ENCODE results near the gene XYLT1.

DNA sequence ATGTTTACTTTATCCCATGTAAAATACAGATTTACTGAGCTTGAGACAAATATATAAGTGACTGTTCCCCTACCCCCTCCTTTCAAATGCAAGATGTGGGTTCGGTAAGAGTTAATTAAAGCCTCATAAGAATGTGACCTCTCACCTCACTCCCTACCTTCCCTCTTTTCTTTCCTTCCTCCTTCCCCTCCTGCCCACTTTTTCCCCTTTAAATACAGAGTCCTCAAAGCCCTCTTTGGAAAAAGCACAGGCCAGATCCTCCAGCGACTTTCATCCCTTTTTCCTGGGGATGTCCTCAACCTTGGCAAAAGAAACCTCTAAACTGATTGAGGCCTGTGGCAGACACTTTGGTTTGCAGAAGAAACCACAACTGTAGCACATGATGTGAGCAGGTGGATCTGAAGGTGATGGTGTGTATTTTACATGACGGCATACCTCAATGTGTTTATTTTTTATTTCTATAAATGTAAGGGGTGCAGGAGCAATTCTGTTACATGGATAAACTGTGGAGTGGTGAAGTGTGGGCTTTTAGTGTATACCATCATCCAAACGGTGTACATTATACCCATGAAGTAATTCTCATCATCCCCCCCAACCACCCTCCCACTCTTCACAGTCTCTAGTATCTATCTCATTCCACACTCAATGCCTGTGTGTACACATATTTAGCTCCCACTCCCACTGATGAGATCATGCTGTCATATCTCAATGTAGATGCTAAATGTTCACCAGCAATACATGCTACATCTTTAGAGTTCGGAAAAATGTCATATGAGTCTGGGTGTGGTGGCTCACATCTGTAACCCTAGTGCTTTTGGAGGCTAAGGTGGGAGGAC lies 77.7 kb downstream of the XYLT1 start:
- TF ChIP-seq, protein P1, sequence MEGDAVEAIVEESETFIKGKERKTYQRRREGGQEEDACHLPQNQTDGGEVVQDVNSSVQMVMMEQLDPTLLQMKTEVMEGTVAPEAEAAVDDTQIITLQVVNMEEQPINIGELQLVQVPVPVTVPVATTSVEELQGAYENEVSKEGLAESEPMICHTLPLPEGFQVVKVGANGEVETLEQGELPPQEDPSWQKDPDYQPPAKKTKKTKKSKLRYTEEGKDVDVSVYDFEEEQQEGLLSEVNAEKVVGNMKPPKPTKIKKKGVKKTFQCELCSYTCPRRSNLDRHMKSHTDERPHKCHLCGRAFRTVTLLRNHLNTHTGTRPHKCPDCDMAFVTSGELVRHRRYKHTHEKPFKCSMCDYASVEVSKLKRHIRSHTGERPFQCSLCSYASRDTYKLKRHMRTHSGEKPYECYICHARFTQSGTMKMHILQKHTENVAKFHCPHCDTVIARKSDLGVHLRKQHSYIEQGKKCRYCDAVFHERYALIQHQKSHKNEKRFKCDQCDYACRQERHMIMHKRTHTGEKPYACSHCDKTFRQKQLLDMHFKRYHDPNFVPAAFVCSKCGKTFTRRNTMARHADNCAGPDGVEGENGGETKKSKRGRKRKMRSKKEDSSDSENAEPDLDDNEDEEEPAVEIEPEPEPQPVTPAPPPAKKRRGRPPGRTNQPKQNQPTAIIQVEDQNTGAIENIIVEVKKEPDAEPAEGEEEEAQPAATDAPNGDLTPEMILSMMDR (IDR thresholded peaks at IDR 0.05), result no peak
- TF ChIP-seq POLR2A (IDR thresholded peaks at IDR 0.05), result no peak

Measured in vagina (tissue), 2 donors.